HCT116 (cell line): ENCODE results near the gene TANC1. TPM values are rescaled to one million over a fixed set of nuclear protein-coding genes. Genes with fewer than 3 reads are reported as not detected.

Experiments
- ATAC-seq: fragments of 200-7000 bp; cut with Tn5 transposase; 2 replicates; pipeline ENCODE4 v1.9.1; 2020; ENCODE audit warnings: mild to moderate bottlenecking, moderate library complexity
- BruUV-seq: library from RNA; stranded (reverse); fragments of 400-500 nt; replicated peaks from 2 replicates; lab custom pipeline; 2021; lab: Mats Ljungman, UMichigan
- CTCF ChIA-PET: fragments of 300-600 bp; sonication (Branson Sonifier 250); formaldehyde crosslinking; loops from one replicate; lab custom pipeline; 2021; ENCODE audit warnings: antibody characterized with exemption; lab: Charles Lee
- POLR2A ChIA-PET: fragments of 300-600, 350-600 bp; sonication (Branson Sonifier 250); formaldehyde crosslinking; loops from one replicate; lab custom pipeline; 2021; ENCODE audit warnings: antibody characterized with exemption; lab: Charles Lee
- RAD21 ChIA-PET, 2 experiments: fragments of 300-600 bp; sonication (Branson Sonifier 250); formaldehyde crosslinking; loops; one replicate each; lab custom pipeline; 2023; ENCODE audit warnings: low total read pairs in 2 of 2; ENCODE audit not compliant: uncharacterized antibody in 2 of 2, unreplicated experiment in 2 of 2, low non-redundant PET in 1 of 2; lab: Charles Lee
- DNase-seq: peaks from one replicate; pipeline ENCODE4 v3.0.0-alpha.2; 2010; ENCODE audit warnings: low read depth, low spot score
- H2AFZ ChIP-seq: fragments of 200-600 bp; shearing (Covaris generic), sonication (generic); 2 replicates; pipeline ENCODE4 v1.6.1; 2017; ENCODE audit warnings: low read depth, mixed run types, mixed read lengths, antibody characterized with exemption, low read length; ENCODE audit not compliant: poor library complexity, severe bottlenecking
- H3K27ac ChIP-seq: 2 replicates; pipeline ENCODE4 v1.5.1; 2012; ENCODE audit warnings: low read depth, low read length
- H3K27me3 ChIP-seq: fragments of 200-600 bp; sonication (generic); 2 replicates; pipeline ENCODE4 v1.6.1; 2016; ENCODE audit warnings: mixed run types, low read length, mixed read lengths; ENCODE audit not compliant: insufficient read depth
- H3K36me3 ChIP-seq, 2 experiments: fragments of 200-500 bp in 1 of 2; fragments of 200-600 bp in 1 of 2; sonication (Bioruptor generic) in 1 of 2; sonication (generic) in 1 of 2; 2 replicates each; pipeline versions ENCODE4 v1.5.1 to v1.6.1; 2014 to 2016; ENCODE audit warnings: low read length in 2 of 2, inconsistent platforms in 1 of 2, mixed read lengths in 1 of 2, mixed run types in 1 of 2; ENCODE audit not compliant: insufficient read depth in 2 of 2, control insufficient read depth in 1 of 2
- H3K4me1 ChIP-seq, 2 experiments: fragments of 200-600 bp in 1 of 2; sonication (generic) in 1 of 2; 2 replicates each; pipeline versions ENCODE4 v1.5.1 to v1.6.1; 2012 to 2017; ENCODE audit warnings: low read length in 2 of 2, inconsistent platforms in 1 of 2, mild to moderate bottlenecking in 1 of 2, mixed read lengths in 1 of 2, mixed run types in 1 of 2, moderate library complexity in 1 of 2; ENCODE audit not compliant: insufficient read depth in 2 of 2, control insufficient read depth in 1 of 2
- H3K4me2 ChIP-seq: fragments of 200-600 bp; sonication (generic); 2 replicates; pipeline ENCODE4 v1.6.1; 2017; ENCODE audit warnings: mixed run types, low read length, mixed read lengths
- H3K4me3 ChIP-seq, 2 experiments: fragments of 200-600 bp in 1 of 2; sonication (generic) in 1 of 2; replicated peaks in 1 of 2; 2 replicates each; pipeline ENCODE4 v1.5.1; 2011 to 2016; ENCODE audit warnings: low read length in 2 of 2, control low read depth in 1 of 2, low read depth in 1 of 2, mild to moderate bottlenecking in 1 of 2, mixed read lengths in 1 of 2, mixed run types in 1 of 2
- H3K79me2 ChIP-seq: fragments of 200-600 bp; sonication (generic); 2 replicates; pipeline ENCODE4 v1.6.1; 2017; ENCODE audit warnings: mild to moderate bottlenecking, mixed run types, low read length, moderate library complexity, mixed read lengths; ENCODE audit not compliant: insufficient read depth
- H3K9ac ChIP-seq: fragments of 200-600 bp; sonication (generic); 2 replicates; pipeline ENCODE4 v1.6.1; 2016; ENCODE audit warnings: low read length, mixed read lengths
- H3K9me2 ChIP-seq: fragments of 200-600 bp; sonication (generic), shearing (Covaris generic); 2 replicates; pipeline ENCODE4 v1.6.1; 2017; ENCODE audit warnings: mixed run types, mild to moderate bottlenecking, moderate library complexity; ENCODE audit not compliant: insufficient read depth
- H3K9me3 ChIP-seq, 2 experiments: fragments of 200-500 bp in 1 of 2; fragments of 200-600 bp in 1 of 2; sonication (Bioruptor generic) in 1 of 2; sonication (generic) in 1 of 2; 2 replicates each; pipeline ENCODE4 v1.6.1; 2014 to 2017; ENCODE audit warnings: low read length in 2 of 2, mixed read lengths in 2 of 2, inconsistent platforms in 1 of 2, low read depth in 1 of 2, mild to moderate bottlenecking in 1 of 2, mixed run types in 1 of 2, moderate library complexity in 1 of 2; ENCODE audit not compliant: control insufficient read depth in 1 of 2, insufficient read depth in 1 of 2
- H4K20me1 ChIP-seq: fragments of 200-600 bp; sonication (generic), shearing (Covaris generic); 2 replicates; pipeline ENCODE4 v1.6.1; 2017; ENCODE audit warnings: mixed run types, mild to moderate bottlenecking, moderate library complexity; ENCODE audit not compliant: insufficient read depth
- EGR1 ChIP-seq: IDR thresholded peaks from 2 replicates; pipeline ENCODE4 v1.6.1; 2012; ENCODE audit warnings: low read depth
- ELF1 ChIP-seq: IDR thresholded peaks from 2 replicates; pipeline ENCODE4 v1.6.1; 2012; ENCODE audit warnings: low read depth, borderline replicate concordance
- EZH2 ChIP-seq: fragments of 200-600 bp; sonication (generic); IDR thresholded peaks from 2 replicates; pipeline ENCODE4 v1.6.1; 2017; ENCODE audit warnings: antibody characterized with exemption, mixed run types
- EZH2phosphoT487 ChIP-seq: fragments of 200-600 bp; IDR thresholded peaks from 2 replicates; pipeline ENCODE4 v1.6.1; 2018; ENCODE audit warnings: antibody characterized with exemption, borderline replicate concordance
- POLR2AphosphoS5 ChIP-seq: IDR thresholded peaks from 2 replicates; pipeline ENCODE4 v1.6.1; 2011; ENCODE audit warnings: mild to moderate bottlenecking, low read depth, low read length, moderate library complexity
- RAD21 ChIP-seq: IDR thresholded peaks from 2 replicates; pipeline ENCODE4 v1.6.1; 2012; ENCODE audit warnings: low read depth, mild to moderate bottlenecking
- SIN3A ChIP-seq: IDR thresholded peaks from 2 replicates; pipeline ENCODE4 v1.6.1; 2012; ENCODE audit warnings: low read depth
- SP1 ChIP-seq: IDR thresholded peaks from 2 replicates; pipeline ENCODE4 v1.6.1; 2012; ENCODE audit warnings: low read depth
- SRF ChIP-seq: IDR thresholded peaks from 2 replicates; pipeline ENCODE4 v1.6.1; 2012; ENCODE audit warnings: low read depth
- TCF7L2 ChIP-seq: IDR thresholded peaks from 2 replicates; pipeline ENCODE4 v1.7.0; 2011; ENCODE audit warnings: borderline replicate concordance, inconsistent platforms; ENCODE audit not compliant: insufficient read depth, insufficient read length; ENCODE audit errors: extremely low read depth
- YY1 ChIP-seq: IDR thresholded peaks from 2 replicates; pipeline ENCODE4 v1.6.1; 2011; ENCODE audit warnings: low read length, low read depth, moderate library complexity, mild to moderate bottlenecking; ENCODE audit not compliant: insufficient replicate concordance; ENCODE audit errors: extremely low read depth
- ZNF274 ChIP-seq: fragments of 200-500 bp; sonication (Bioruptor generic); IDR thresholded peaks from 2 replicates; pipeline ENCODE4 v1.6.1; 2014; ENCODE audit warnings: mild to moderate bottlenecking, low read depth, low read length, inconsistent platforms
- intact Hi-C: fragments of 100-400 bp; cut with micrococcal nuclease; formaldehyde crosslinking; loops from 2 replicates; pipeline ENCODE4 v1.10.0; 2022
- total RNA-seq: library from RNA; stranded (reverse); gene quantifications from one replicate; pipeline ENCODE4 v1.2.1, GENCODE V29; 2021; ENCODE audit not compliant: unreplicated experiment
- TF ChIP-seq, protein P1 (sequence below): IDR thresholded peaks from 2 replicates; pipeline ENCODE4 v1.6.1; 2012; ENCODE audit warnings: low read depth
- TF ChIP-seq, protein P2 (sequence below): IDR thresholded peaks from 2 replicates; pipeline ENCODE4 v1.6.1; 2011; ENCODE audit warnings: mild to moderate bottlenecking, low read length, moderate library complexity; ENCODE audit not compliant: insufficient replicate concordance; ENCODE audit errors: extremely low read depth
- TF ChIP-seq, protein P3 (sequence below): IDR thresholded peaks from 2 replicates; pipeline ENCODE4 v1.6.1; 2012
- TF ChIP-seq, protein P4 (sequence below), 3 experiments: fragments of 200-600 bp in 1 of 3; sonication (generic) in 1 of 3; IDR thresholded peaks in 2 of 3; conservative IDR thresholded peaks in 1 of 3; 2 replicates each; pipeline ENCODE4 v1.5.1; 2012 to 2017; ENCODE audit warnings: low read depth in 2 of 3, low read length in 2 of 3, antibody characterized with exemption in 1 of 3, borderline replicate concordance in 1 of 3, control low read depth in 1 of 3, mild to moderate bottlenecking in 1 of 3, mixed read lengths in 1 of 3, mixed run types in 1 of 3, moderate library complexity in 1 of 3; ENCODE audit not compliant: insufficient read depth in 1 of 3
- TF ChIP-seq, protein P5 (sequence below): IDR thresholded peaks from 2 replicates; pipeline ENCODE4 v1.6.1; 2012

TANC1 gene
- total RNA-seq, 1 experiment from 2014 or later, result 15.1 TPM

DNA sequence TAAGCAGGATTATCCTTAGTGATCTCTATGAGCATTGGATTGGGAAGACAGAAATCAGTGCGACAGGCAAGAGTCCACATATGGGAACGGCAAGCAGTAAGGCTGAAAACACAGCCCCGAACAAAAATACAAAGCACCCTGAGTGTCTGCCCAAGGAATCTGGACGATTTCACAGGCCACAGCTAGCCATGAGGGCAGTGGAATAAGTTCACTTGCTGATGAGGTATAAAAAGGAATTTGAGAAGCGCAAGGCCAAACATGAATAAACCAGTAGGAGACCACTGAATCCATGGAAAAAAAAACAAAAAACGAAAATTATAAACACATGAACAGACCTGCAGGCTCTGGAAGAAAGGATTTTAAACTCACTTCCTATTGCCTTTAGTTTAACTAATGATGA is 293.8 kb downstream of the TANC1 start:
- POLR2A ChIA-PET, result no interaction called here

More for the DNA sequence above, 293.8 kb downstream of the TANC1 start:
- H3K27me3 ChIP-seq, result no peaks in the 10 kb centered on the region
- no peaks in the 10 kb centered on the region for H3K36me3 ChIP-seq
- H4K20me1 ChIP-seq, result no peaks in the 10 kb centered on the region
- no peak overlapping the region for H3K9ac ChIP-seq
- intact Hi-C loops, result no loop called here
- H3K4me2 ChIP-seq, result no peak overlapping the region
- H3K9me3 ChIP-seq, result no peaks in the 10 kb centered on the region
- no peak for ATAC-seq
- H3K27ac ChIP-seq, result no peak overlapping the region
- no peaks in the 10 kb centered on the region for H3K79me2 ChIP-seq
- TF ChIP-seq EZH2phosphoT487, result no peak
- no peak for TF ChIP-seq SIN3A
- TF ChIP-seq ELF1, result no peak
- no peak for TF ChIP-seq SRF
- TF ChIP-seq RAD21, result no peak
- TF ChIP-seq, protein P1, sequence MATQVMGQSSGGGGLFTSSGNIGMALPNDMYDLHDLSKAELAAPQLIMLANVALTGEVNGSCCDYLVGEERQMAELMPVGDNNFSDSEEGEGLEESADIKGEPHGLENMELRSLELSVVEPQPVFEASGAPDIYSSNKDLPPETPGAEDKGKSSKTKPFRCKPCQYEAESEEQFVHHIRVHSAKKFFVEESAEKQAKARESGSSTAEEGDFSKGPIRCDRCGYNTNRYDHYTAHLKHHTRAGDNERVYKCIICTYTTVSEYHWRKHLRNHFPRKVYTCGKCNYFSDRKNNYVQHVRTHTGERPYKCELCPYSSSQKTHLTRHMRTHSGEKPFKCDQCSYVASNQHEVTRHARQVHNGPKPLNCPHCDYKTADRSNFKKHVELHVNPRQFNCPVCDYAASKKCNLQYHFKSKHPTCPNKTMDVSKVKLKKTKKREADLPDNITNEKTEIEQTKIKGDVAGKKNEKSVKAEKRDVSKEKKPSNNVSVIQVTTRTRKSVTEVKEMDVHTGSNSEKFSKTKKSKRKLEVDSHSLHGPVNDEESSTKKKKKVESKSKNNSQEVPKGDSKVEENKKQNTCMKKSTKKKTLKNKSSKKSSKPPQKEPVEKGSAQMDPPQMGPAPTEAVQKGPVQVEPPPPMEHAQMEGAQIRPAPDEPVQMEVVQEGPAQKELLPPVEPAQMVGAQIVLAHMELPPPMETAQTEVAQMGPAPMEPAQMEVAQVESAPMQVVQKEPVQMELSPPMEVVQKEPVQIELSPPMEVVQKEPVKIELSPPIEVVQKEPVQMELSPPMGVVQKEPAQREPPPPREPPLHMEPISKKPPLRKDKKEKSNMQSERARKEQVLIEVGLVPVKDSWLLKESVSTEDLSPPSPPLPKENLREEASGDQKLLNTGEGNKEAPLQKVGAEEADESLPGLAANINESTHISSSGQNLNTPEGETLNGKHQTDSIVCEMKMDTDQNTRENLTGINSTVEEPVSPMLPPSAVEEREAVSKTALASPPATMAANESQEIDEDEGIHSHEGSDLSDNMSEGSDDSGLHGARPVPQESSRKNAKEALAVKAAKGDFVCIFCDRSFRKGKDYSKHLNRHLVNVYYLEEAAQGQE, result no peak
- no peak for TF ChIP-seq SP1
- TF ChIP-seq, protein P2, sequence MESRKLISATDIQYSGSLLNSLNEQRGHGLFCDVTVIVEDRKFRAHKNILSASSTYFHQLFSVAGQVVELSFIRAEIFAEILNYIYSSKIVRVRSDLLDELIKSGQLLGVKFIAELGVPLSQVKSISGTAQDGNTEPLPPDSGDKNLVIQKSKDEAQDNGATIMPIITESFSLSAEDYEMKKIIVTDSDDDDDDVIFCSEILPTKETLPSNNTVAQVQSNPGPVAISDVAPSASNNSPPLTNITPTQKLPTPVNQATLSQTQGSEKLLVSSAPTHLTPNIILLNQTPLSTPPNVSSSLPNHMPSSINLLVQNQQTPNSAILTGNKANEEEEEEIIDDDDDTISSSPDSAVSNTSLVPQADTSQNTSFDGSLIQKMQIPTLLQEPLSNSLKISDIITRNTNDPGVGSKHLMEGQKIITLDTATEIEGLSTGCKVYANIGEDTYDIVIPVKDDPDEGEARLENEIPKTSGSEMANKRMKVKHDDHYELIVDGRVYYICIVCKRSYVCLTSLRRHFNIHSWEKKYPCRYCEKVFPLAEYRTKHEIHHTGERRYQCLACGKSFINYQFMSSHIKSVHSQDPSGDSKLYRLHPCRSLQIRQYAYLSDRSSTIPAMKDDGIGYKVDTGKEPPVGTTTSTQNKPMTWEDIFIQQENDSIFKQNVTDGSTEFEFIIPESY, result no peak
- no peak for TF ChIP-seq YY1
- TF ChIP-seq ZNF274, result no peak
- no peak for TF ChIP-seq POLR2AphosphoS5
- TF ChIP-seq, protein P3, sequence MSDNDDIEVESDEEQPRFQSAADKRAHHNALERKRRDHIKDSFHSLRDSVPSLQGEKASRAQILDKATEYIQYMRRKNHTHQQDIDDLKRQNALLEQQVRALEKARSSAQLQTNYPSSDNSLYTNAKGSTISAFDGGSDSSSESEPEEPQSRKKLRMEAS, result no peak
- TF ChIP-seq, protein P4, sequence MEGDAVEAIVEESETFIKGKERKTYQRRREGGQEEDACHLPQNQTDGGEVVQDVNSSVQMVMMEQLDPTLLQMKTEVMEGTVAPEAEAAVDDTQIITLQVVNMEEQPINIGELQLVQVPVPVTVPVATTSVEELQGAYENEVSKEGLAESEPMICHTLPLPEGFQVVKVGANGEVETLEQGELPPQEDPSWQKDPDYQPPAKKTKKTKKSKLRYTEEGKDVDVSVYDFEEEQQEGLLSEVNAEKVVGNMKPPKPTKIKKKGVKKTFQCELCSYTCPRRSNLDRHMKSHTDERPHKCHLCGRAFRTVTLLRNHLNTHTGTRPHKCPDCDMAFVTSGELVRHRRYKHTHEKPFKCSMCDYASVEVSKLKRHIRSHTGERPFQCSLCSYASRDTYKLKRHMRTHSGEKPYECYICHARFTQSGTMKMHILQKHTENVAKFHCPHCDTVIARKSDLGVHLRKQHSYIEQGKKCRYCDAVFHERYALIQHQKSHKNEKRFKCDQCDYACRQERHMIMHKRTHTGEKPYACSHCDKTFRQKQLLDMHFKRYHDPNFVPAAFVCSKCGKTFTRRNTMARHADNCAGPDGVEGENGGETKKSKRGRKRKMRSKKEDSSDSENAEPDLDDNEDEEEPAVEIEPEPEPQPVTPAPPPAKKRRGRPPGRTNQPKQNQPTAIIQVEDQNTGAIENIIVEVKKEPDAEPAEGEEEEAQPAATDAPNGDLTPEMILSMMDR (IDR thresholded peaks at IDR 0.05 in 2 of 3, conservative IDR thresholded peaks at IDR 0.05 in 1 of 3; ENCODE audit: borderline replicate concordance in 1 of 3, insufficient read depth in 1 of 3, low read depth in 2 of 3, low read length in 2 of 3), result no peak
- TF ChIP-seq, protein P5, sequence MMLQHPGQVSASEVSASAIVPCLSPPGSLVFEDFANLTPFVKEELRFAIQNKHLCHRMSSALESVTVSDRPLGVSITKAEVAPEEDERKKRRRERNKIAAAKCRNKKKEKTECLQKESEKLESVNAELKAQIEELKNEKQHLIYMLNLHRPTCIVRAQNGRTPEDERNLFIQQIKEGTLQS, result no peak
- no peak for TF ChIP-seq EGR1
- TF ChIP-seq EZH2, result no peak
- no peak for TF ChIP-seq TCF7L2
- no TSS peak for BruUV-seq
- CTCF ChIA-PET, result no interaction called here
- DNase-seq, result no peak
- RAD21 ChIA-PET, result interaction anchor here in 1 of 2 experiments (0.7 kb wide), 1 partner anchor 353 kb away, joined by 3 read pairs; no protein-coding TSS in a partner anchor
- no peak overlapping the region for H3K4me3 ChIP-seq
- H2AFZ ChIP-seq, result no peak overlapping the region
- H3K9me2 ChIP-seq, result no peaks in the 10 kb centered on the region
- peaks cover 9 to 11% of the 10 kb centered on the region in 2 experiments for H3K4me1 ChIP-seq
